ENCODE data around the gene SMIM12.

The SMIM12 gene

DNA sequence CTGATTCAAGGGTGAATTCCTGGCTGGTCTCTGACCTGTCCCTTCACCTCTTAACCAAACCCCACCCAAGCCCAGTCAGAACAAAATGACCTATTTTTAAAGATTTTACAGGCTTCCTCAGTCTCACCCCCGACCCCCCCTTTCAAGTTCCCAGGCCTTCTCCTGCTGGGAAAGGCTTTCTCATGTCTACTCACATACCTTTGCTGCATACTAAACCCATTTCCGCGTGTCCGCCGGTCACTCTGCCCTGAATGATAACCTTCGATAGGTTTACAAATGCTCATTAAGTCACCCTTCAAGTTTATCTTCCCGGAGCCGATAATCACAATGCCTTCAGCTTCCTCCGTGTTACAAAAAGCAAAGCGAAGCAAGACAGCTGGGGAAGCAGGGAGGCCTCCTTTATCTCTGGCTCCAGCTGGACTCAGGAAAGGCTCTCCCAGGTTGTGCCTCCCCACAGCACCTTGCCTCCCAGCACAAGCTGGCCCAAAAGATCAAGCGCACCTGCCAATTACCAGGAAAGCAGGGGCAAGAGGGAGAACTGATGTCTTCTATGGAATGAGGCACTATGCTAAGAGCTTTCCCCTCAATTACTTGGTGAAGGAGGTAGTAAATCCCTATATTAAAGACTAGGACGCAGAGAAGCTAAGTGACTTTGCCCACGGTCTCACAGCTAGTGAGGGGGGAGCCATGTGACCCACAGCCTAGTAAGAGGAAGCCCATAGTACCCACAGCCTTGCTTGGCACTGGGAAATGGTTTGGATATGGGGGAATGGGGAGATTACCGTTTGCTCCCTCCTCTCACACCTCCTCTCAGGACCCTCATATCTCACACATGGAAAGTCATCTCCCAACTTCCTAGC lies 15.9 kb downstream of the SMIM12 start:
- TF ChIP-seq, protein P1, sequence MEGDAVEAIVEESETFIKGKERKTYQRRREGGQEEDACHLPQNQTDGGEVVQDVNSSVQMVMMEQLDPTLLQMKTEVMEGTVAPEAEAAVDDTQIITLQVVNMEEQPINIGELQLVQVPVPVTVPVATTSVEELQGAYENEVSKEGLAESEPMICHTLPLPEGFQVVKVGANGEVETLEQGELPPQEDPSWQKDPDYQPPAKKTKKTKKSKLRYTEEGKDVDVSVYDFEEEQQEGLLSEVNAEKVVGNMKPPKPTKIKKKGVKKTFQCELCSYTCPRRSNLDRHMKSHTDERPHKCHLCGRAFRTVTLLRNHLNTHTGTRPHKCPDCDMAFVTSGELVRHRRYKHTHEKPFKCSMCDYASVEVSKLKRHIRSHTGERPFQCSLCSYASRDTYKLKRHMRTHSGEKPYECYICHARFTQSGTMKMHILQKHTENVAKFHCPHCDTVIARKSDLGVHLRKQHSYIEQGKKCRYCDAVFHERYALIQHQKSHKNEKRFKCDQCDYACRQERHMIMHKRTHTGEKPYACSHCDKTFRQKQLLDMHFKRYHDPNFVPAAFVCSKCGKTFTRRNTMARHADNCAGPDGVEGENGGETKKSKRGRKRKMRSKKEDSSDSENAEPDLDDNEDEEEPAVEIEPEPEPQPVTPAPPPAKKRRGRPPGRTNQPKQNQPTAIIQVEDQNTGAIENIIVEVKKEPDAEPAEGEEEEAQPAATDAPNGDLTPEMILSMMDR (IDR thresholded peaks at IDR 0.05; ENCODE audit: low read depth, low read length) = no peak

DNA sequence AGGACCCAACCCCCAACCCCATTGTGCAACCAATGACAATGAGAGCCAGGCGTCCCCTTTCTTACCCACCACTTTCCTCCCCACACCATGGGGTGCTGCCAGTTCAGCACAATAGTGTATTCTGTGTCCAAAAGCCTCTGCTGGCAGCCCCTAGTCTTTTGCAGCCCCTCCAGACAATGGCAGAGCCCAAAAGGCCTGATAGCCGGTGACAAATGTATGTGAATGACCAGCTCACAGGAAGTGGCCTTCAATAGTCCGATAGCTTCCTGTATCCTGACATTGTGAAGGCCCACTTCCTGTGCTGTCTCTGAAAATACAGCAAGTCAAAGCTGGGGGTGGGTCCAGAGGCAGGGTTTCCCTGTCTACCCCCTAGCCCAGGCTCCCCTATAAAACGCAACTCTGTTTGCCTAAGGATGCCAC lies 16.6 kb downstream of the SMIM12 start:
- DNase-seq (ENCODE audit: extremely low read depth, low read depth) = no peak
- TF ChIP-seq, protein P1 (IDR thresholded peaks at IDR 0.05; ENCODE audit: low read depth, low read length) = no peak

More for the DNA sequence above, 15.9 kb downstream of the SMIM12 start:
- no peak for DNase-seq (ENCODE audit: extremely low read depth, low read depth)

DNA sequence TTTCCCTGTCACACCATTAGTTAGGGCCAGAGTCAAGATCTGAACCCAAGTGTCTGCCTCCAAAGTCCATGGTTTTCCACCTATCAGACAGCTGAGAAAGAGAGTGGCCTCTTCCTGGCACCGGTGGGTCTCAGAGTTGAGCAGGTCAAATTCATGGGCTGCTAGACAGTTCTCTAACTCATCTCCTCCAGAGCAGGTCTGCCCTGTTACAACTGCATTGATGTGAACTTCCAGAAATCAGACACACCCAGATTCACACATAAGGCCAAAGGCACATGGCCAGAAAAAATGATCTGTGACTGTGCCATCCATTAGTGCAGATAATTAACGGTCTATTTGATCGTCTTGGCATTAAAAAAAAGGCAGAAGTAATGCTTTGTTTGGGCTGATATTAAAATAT lies 17.5 kb downstream of the SMIM12 start:
- TF ChIP-seq, protein P1 (IDR thresholded peaks at IDR 0.05; ENCODE audit: low read depth, low read length) = no peak
- DNase-seq (ENCODE audit: extremely low read depth, low read depth) = no peak

DNA sequence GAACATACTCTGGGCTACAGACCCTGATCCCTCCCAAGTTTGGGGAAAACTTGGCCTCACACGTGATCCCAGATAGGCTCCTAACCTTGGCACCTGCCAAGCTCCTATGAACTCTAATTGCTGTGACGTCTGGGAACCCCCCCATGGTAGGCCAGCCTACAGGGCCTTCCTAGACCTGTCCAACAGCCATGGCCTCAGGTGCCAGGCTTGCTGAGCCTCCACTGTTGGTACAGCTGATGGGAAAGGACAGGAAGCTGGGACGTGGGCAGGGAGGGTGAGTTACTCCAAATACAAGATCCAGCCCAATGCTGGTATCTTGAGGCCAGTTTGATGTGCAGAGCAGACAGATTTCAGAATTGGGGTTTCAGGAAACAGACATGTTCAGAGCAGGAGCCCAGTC lies 19.1 kb downstream of the SMIM12 start:
- TF ChIP-seq, protein P1 (IDR thresholded peaks at IDR 0.05; ENCODE audit: low read depth, low read length) = no peak
- no peak for DNase-seq (ENCODE audit: extremely low read depth, low read depth)

DNA sequence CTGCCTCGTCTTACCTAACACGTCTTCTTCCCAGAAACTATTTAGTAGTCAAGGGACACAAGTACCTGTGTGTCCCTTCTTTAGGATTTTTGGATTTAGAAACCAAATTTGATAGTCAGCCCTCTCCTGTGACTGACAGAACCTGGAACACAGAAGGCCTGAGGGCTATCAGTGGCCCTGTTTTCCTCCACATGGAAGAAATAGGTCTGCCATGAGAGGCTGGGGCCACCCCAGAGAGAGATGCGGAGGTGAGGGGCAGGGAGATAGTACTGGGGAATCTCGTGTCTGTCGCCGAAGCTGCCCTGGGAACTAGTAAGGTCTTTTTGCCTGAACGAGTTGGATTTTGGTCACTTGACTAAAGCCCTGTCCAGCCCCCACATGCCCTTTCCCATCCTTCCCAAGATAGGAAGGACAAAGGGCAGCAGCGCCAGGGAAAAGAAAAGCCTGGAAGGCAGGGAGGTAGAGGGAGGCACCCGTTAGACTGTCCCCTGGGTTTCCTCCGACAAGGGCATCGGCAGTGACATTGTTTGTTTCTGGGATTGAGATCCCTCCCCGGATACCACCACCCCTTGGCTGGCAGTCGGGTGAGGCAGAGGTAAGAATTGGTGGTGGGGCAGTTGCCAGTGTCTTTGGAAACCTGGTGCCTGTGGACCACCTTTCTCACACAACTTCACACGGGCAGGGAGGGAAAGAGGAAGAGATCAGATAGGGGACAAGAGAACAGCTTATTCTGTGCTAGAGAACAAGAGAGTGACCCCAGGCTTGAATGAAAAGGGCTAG lies 19.8 kb downstream of the SMIM12 start:
- no peak for DNase-seq (ENCODE audit: extremely low read depth, low read depth)
- TF ChIP-seq, protein P1 (IDR thresholded peaks at IDR 0.05; ENCODE audit: low read depth, low read length) = no peak

DNA sequence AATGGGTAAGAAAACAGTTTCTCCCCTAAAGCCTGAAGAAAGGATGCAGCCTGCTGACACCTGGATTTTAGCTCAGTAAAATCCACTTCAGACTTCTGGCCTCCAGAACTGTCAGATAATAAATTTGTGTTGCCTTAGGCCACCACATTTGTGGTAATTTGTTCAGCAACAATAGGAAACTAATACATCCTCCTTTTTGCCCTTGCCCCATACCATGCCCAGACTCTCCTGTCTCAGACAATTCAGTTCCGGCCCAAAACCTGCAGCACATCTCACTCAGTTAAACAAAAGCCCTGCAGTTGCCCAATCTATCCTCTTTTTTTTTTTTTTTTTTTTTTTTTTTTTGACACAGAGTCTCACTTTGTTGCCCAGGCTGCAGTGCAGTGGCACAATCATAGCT lies 25.8 kb downstream of the SMIM12 start:
- no peak for DNase-seq (ENCODE audit: extremely low read depth, low read depth)
- TF ChIP-seq, protein P1 (IDR thresholded peaks at IDR 0.05; ENCODE audit: low read depth, low read length) = no peak

DNA sequence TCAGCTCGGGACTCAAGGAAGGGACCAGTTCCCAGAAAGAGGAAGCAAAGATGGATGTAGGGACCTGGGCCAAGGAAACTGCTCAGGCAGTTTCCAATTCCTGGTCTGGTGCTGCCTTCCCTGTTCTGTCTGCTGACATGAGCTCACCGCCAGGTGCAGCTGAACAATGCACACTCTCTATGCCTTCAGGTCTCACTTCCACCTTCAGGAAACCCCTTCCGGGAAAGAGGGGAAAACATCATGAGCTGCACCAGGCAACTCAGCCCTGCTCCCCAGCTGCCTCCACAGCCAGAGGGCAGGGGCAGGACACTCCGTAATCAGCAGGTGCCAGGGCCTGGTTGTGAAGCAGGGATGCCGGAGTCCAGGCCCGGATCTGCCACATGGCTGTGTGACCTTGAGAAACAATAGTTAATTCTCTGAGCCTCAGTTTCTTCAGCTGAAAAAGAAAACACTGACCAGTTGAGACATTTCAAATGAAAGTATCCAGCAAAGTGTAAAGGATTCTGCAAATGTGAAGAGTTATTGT lies 27.8 kb downstream of the SMIM12 start:
- TF ChIP-seq, protein P1 (IDR thresholded peaks at IDR 0.05; ENCODE audit: low read depth, low read length) = no peak
- DNase-seq (ENCODE audit: extremely low read depth, low read depth) = no peak
